Vagina (tissue), 2 donors: ENCODE measurements around the gene GID8.

Experiments
- CTCF ChIP-seq, 3 experiments: fragments of 450-650 bp in 2 of 3; fragments of 200-600 bp in 1 of 3; sonication (generic) in 1 of 3; IDR thresholded peaks; one replicate each; pipeline ENCODE4 v1.5.1; 2017 to 2019; ENCODE audit warnings: antibody characterized with exemption in 3 of 3, mild to moderate bottlenecking in 2 of 3, moderate library complexity in 2 of 3
- POLR2A ChIP-seq, 2 donors: fragments of 450-650 bp; IDR thresholded peaks; one replicate each; pipeline ENCODE4 v1.6.1; 2017; ENCODE audit warnings: antibody characterized with exemption in 2 of 2, mild to moderate bottlenecking in 2 of 2, moderate library complexity in 2 of 2

- TF ChIP-seq CTCF (IDR thresholded peaks at IDR 0.05) (no peak), POLR2A (IDR thresholded peaks at IDR 0.05) (no peak)
These were observed 2.9 kb downstream of the GID8 start for GRCh38 chr20:62940875-62941274.
